Lung (tissue), 12 donors: ENCODE results near the gene GNAT1. TPM values are rescaled to one million over a fixed set of nuclear protein-coding genes. Genes with fewer than 3 reads are reported as not detected.

ENCODE experiments used
- ATAC-seq: fragments of 200-7000 bp; cut with Tn5 transposase; one replicate; pipeline ENCODE4 v1.9.1; 2020; ENCODE audit warnings: moderate number of reproducible peaks; ENCODE audit not compliant: insufficient read depth, low FRiP score
- DNase-seq, 3 donors: peaks; one replicate each; pipeline ENCODE4 v3.0.0-alpha.2; 2013 to 2017
- H3K27ac ChIP-seq, 2 donors: one replicate each; pipeline ENCODE4 v1.5.1; 2013; ENCODE audit warnings: mild to moderate bottlenecking in 2 of 2, moderate library complexity in 2 of 2, control low read depth in 1 of 2, inconsistent platforms in 1 of 2, low read depth in 1 of 2, low read length in 1 of 2
- H3K27me3 ChIP-seq, 3 donors: one replicate each; pipeline ENCODE4 v1.5.1; 2013; ENCODE audit warnings: low read length in 2 of 3; ENCODE audit not compliant: control insufficient read depth in 3 of 3, insufficient read depth in 3 of 3
- H3K36me3 ChIP-seq, 4 donors: one replicate each; pipeline ENCODE4 v1.5.1; 2013; ENCODE audit warnings: low read length in 4 of 4, mild to moderate bottlenecking in 1 of 4, moderate library complexity in 1 of 4; ENCODE audit not compliant: control insufficient read depth in 4 of 4, insufficient read depth in 4 of 4
- H3K4me1 ChIP-seq, 5 donors: one replicate each; pipeline ENCODE4 v1.5.1; 2013; ENCODE audit warnings: low read length in 5 of 5, mild to moderate bottlenecking in 2 of 5, moderate library complexity in 1 of 5; ENCODE audit not compliant: control insufficient read depth in 5 of 5, insufficient read depth in 5 of 5
- H3K4me3 ChIP-seq: one replicate; pipeline ENCODE4 v1.5.1; 2013; ENCODE audit warnings: mild to moderate bottlenecking, control low read depth, moderate library complexity
- H3K9ac ChIP-seq, 2 donors: one replicate each; pipeline ENCODE4 v1.5.1; 2013; ENCODE audit warnings: low read length in 2 of 2, control low read depth in 1 of 2; ENCODE audit not compliant: insufficient read depth in 1 of 2
- H3K9me3 ChIP-seq, 4 donors: one replicate each; pipeline ENCODE4 v1.5.1; 2013; ENCODE audit warnings: low read length in 3 of 4, mild to moderate bottlenecking in 1 of 4, moderate library complexity in 1 of 4; ENCODE audit not compliant: control insufficient read depth in 4 of 4, insufficient read depth in 3 of 4
- WGBS, 2 donors: extraction: QIAGEN DNeasy Blood & Tissue Kit; methylation state at CpG; one replicate each; pipeline ENCODE4 v1.1.7; 2013; 5-methylcytosine and 5-hydroxymethylcytosine counted together
- polyA plus RNA-seq, 2 donors: library from polyadenylated mRNA; stranded (reverse); fragments of 200-250 nt; gene quantifications; one replicate each; pipeline ENCODE4 v1.2.1, GENCODE V29; 2013
- total RNA-seq, 2 donors: library from RNA; depleted of rRNA in 1 of 2; stranded (reverse); fragments of >200 nt in 1 of 2; gene quantifications; one replicate each; pipeline ENCODE4 v1.2.1, GENCODE V29; 2014 to 2021
- TF ChIP-seq, protein P1 (sequence below): IDR thresholded peaks from 2 replicates; pipeline ENCODE4 v1.5.1; 2012; ENCODE audit warnings: mild to moderate bottlenecking; ENCODE audit errors: control extremely low read depth, extremely low read depth
- donor health status: control.
- donor health status: control.
- donor health status: Bipolar disorder and iron deficiency.
- donor health status: healthy.
- donor health status: DM: yes; HTN: yes; CAD: no.

Gene GNAT1
- total and polyA plus RNA-seq, 4 donors = 0.05 to 0.16 TPM; not detected in 2

DNA sequence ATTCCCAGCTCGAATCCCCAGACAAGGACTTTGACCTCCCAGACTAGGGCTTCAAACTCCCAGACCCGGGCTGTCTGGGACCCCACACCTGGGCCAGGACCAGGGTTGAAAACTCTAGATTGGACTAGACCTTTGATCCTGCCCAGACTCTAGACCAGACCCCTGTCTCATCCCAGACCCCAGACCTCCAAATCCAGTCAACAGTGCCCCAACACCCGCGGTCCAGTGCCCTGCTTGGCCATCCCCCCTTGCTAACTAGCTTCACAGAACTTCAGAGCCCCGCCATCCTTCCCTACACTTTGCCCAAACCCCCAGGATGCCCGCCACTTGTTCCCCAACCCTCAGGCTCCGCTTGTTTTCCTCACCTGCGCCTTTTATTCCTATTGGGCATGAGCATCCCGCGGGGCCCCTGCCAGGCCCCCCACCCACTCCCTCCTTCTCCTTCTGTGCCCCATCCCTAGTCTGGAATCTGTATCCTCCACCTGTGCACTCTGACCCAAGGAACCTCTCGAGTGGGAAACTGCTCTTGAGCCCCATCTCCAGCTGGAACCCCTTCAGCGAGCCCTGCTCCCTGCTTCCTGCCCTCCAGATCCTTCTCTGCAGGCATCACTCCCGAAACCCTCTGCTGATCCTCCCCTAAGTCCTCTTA is 45.2 kb downstream of the GNAT1 start:
- peaks cover 0 to 33% (median 8%) of the 10 kb centered on the region in 5 donors for H3K4me1 ChIP-seq
- DNase-seq = no peak
- ATAC-seq = no peak

DNA sequence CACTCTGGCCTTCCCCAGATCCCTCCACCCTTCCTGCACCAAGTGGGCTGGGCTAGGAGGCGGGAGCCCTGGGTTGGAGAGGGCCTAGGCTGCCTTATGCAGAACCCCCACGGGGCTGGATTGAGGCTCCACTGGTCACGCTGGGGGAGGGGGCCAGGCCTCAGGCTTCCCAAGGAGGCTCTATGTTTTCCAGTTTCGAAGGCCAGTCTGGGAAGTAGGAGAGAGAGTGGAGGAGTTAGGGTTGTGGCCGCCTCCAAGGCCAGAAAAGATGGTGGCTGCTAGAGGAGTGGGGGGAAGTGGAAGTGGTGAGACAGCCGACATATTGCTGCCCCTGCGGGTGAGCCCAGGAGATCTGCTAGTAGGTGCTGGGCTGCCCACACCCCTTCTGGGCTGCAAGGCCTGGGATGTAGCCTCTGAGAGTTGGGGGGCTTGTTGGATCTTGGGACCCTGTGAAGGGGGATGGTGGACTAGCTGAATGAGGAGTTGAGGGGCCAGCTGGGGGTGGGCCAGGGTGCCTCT is 45.8 kb downstream of the GNAT1 start:
- H3K4me1 ChIP-seq = peaks cover 0 to 37% (median 8%) of the 10 kb centered on the region in 5 donors
- no peaks in the 10 kb centered on the region for H3K9me3 ChIP-seq
- TF ChIP-seq, protein P1, sequence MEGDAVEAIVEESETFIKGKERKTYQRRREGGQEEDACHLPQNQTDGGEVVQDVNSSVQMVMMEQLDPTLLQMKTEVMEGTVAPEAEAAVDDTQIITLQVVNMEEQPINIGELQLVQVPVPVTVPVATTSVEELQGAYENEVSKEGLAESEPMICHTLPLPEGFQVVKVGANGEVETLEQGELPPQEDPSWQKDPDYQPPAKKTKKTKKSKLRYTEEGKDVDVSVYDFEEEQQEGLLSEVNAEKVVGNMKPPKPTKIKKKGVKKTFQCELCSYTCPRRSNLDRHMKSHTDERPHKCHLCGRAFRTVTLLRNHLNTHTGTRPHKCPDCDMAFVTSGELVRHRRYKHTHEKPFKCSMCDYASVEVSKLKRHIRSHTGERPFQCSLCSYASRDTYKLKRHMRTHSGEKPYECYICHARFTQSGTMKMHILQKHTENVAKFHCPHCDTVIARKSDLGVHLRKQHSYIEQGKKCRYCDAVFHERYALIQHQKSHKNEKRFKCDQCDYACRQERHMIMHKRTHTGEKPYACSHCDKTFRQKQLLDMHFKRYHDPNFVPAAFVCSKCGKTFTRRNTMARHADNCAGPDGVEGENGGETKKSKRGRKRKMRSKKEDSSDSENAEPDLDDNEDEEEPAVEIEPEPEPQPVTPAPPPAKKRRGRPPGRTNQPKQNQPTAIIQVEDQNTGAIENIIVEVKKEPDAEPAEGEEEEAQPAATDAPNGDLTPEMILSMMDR = no peak
- no peaks in the 10 kb centered on the region for H3K27me3 ChIP-seq
- H3K27ac ChIP-seq = peak overlapping the region; percentile 95 to 97
- DNase-seq (peak in 2 of 3 donors; percentile 52 to 53), ATAC-seq (no peak)
- WGBS, 2 donors = 0 to 1% methylated on average over 7 of the region's 7 CpGs
- H3K36me3 ChIP-seq = peaks cover 0 to 9% (median 4%) of the 10 kb centered on the region in 4 donors
- H3K4me3 ChIP-seq = peak overlapping the region; percentile 88
- H3K9ac ChIP-seq = peak overlapping the region; percentile 63 to 96

More for the DNA sequence above, 45.2 kb downstream of the GNAT1 start:
- Histone ChIP-seq H3K27ac (peak overlapping the region; percentile 95 to 97), H3K4me3 (peak overlapping the region; percentile 88), H3K36me3 (peaks cover 0 to 9% (median 4%) of the 10 kb centered on the region in 4 donors), H3K27me3 (no peaks in the 10 kb centered on the region), H3K9ac (peak overlapping the region; percentile 63 to 96), H3K9me3 (no peaks in the 10 kb centered on the region)
- WGBS, 2 donors = 0 to 1% methylated on average over 13 of the region's 13 CpGs
- TF ChIP-seq, protein P1 = no peak

DNA sequence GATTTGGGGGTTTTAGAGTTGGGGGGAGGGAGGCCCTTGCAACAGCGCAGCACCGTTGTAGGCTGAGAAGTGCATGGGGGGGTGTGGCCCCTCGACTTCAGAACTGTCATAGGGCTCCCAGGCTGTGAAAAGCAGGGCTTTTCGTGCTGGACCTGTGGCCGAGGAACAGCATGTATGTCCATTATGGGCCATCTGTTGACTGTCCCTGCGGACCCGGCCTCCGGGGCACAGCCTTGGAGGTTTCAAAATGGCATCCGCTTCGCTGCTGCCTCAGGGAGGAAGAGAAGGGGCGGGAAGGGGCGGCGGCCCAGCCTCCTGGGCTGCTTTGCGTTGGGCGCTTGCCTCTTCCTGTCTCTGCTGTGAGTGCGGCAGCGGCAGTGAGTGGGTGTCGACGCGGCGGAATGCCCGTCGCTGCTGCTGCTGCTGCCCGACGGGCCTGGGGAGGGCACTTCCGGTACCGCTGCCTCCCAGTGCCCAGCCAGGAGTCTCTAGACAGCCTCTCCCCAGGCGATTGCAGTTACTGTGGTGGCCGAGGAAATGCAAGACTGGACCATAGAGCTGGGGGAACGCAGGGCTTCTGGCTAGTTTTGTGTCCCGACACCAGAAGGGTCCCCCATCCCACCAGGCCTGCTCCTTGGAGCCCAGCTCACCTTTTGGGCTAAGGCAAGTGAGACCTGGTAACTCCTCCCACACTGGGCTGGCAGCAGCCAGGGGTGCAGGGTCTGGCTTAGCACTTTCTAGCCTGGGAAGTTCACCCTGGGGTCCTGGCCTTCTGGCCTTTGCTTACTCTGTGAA is 46.5 kb downstream of the GNAT1 start:
- peak overlapping the region; percentile 88 for H3K4me3 ChIP-seq
- peaks cover 0 to 9% (median 4%) of the 10 kb centered on the region in 4 donors for H3K36me3 ChIP-seq
- 0 to 1% methylated on average over 31 of the region's 31 CpGs for WGBS, 2 donors
- peak; percentile 82 to 90 (median 84) for DNase-seq
- peak; percentile 35 for ATAC-seq
- H3K27me3 ChIP-seq = no peaks in the 10 kb centered on the region
- TF ChIP-seq, protein P1 = no peak
- H3K9ac ChIP-seq = peak overlapping the region; percentile 41 to 96
- no peaks in the 10 kb centered on the region for H3K9me3 ChIP-seq
- peak overlapping the region; percentile 95 to 97 for H3K27ac ChIP-seq
- peaks cover 0 to 40% (median 8%) of the 10 kb centered on the region in 5 donors for H3K4me1 ChIP-seq
